T-helper 2 cell treated with Interferon-gamma antibody and Interleukin-4, amounts not matched to agents 5 μg/mL and 100 μg/mL, for 36 hours (primary cell): Measurements from ENCODE around the gene PACS2.
A peak's percentile ranks its signal among the peaks of the same experiment; 100 is the strongest.
"Not testable (repeated sequence)": the region's sequence is repeated elsewhere in the genome, so short reads cannot be mapped to it uniquely, and the experiment has no call there.

ENCODE experiments used
- DNase-seq: peaks from one replicate; pipeline ENCODE4 v3.0.0; 2021; ENCODE audit warnings: low spot score
- H3K27ac Mint-ChIP-seq: one replicate; pipeline ENCODE4 v1.8.0; 2021; ENCODE audit warnings: mild to moderate bottlenecking, mixed read lengths
- H3K27me3 Mint-ChIP-seq: one replicate; pipeline ENCODE4 v1.8.0; 2021; ENCODE audit warnings: low read depth, mixed read lengths
- H3K36me3 Mint-ChIP-seq: one replicate; pipeline ENCODE4 v1.8.0; 2021; ENCODE audit warnings: low read depth, mixed read lengths
- H3K4me1 Mint-ChIP-seq: one replicate; pipeline ENCODE4 v1.8.0; 2021; ENCODE audit warnings: low read depth, mixed read lengths
- H3K4me3 Mint-ChIP-seq: one replicate; pipeline ENCODE4 v1.8.0; 2022; ENCODE audit warnings: mild to moderate bottlenecking, moderate library complexity, mixed read lengths
- H3K9me3 Mint-ChIP-seq: one replicate; pipeline ENCODE4 v1.8.0; 2021; ENCODE audit warnings: mixed read lengths

PACS2 gene

GRCh38 chr14:105314287-105315200 is at the start of gene PACS2:
PACS2 (plus strand) TSS chr14:105314748; CDS start chr14:105314919, 171 bp downstream.
- no peaks in the 10 kb centered on the region for H3K9me3 Mint-ChIP-seq
- H3K27ac Mint-ChIP-seq, result peak within 1 kb of the TSS; percentile 87
- H3K4me3 Mint-ChIP-seq, result peak within 1 kb of the TSS; percentile 88
- H3K27me3 Mint-ChIP-seq, result peaks cover 4% of the 10 kb centered on the region
- peak; percentile 85 for DNase-seq
- peaks cover under 1% of the 10 kb centered on the region for H3K36me3 Mint-ChIP-seq
- peaks cover 12% of the 10 kb centered on the region for H3K4me1 Mint-ChIP-seq

GRCh38 chr14:105267820-105268548 is 46.6 kb upstream of the PACS2 start:
- Mint-ChIP-seq H3K27ac (no peak overlapping the region), H3K4me1 (no peaks in the 10 kb centered on the region), H3K36me3 (peaks cover 7% of the 10 kb centered on the region), H3K9me3 (no peaks in the 10 kb centered on the region), H3K4me3 (no peak overlapping the region), H3K27me3 (no peaks in the 10 kb centered on the region)
- no peak for DNase-seq

- no peak overlapping the region for H3K4me3 Mint-ChIP-seq
Measured at GRCh38 chr14:105268736-105269354, 45.7 kb upstream of the PACS2 start.

GRCh38 chr14:105269405-105269804 is 45.1 kb upstream of the PACS2 start:
- H3K9me3 Mint-ChIP-seq, result no peaks in the 10 kb centered on the region
- no peaks in the 10 kb centered on the region for H3K4me1 Mint-ChIP-seq
- no peak overlapping the region for H3K4me3 Mint-ChIP-seq

More at GRCh38 chr14:105268736-105269354, 45.7 kb upstream of the PACS2 start:
- no peak for DNase-seq
- H3K27ac Mint-ChIP-seq, result no peak overlapping the region
- no peaks in the 10 kb centered on the region for H3K4me1 Mint-ChIP-seq
- no peaks in the 10 kb centered on the region for H3K27me3 Mint-ChIP-seq
- no peaks in the 10 kb centered on the region for H3K9me3 Mint-ChIP-seq
- peaks cover 5% of the 10 kb centered on the region for H3K36me3 Mint-ChIP-seq

GRCh38 chr14:105271224-105271890 is 43.2 kb upstream of the PACS2 start:
- Mint-ChIP-seq H3K36me3 (no peaks in the 10 kb centered on the region), H3K4me1 (no peaks in the 10 kb centered on the region), H3K4me3 (no peak overlapping the region), H3K27ac (no peak overlapping the region), H3K9me3 (no peaks in the 10 kb centered on the region), H3K27me3 (no peaks in the 10 kb centered on the region)
- no peak for DNase-seq

More at GRCh38 chr14:105269405-105269804, 45.1 kb upstream of the PACS2 start:
- Mint-ChIP-seq H3K36me3 (peaks cover 2% of the 10 kb centered on the region), H3K27ac (no peak overlapping the region), H3K27me3 (no peaks in the 10 kb centered on the region)
- no peak for DNase-seq

- no peaks in the 10 kb centered on the region for H3K36me3 Mint-ChIP-seq
- H3K27me3 Mint-ChIP-seq, result no peaks in the 10 kb centered on the region
- H3K27ac Mint-ChIP-seq, result no peak overlapping the region
- no peak for DNase-seq
- no peaks in the 10 kb centered on the region for H3K4me1 Mint-ChIP-seq
- no peak overlapping the region for H3K4me3 Mint-ChIP-seq
- no peaks in the 10 kb centered on the region for H3K9me3 Mint-ChIP-seq
Measured at GRCh38 chr14:105272623-105273022, 41.9 kb upstream of the PACS2 start.

GRCh38 chr14:105273062-105273461 is 41.5 kb upstream of the PACS2 start:
- no peaks in the 10 kb centered on the region for H3K27me3 Mint-ChIP-seq
- no peak overlapping the region for H3K4me3 Mint-ChIP-seq
- no peaks in the 10 kb centered on the region for H3K9me3 Mint-ChIP-seq
- H3K36me3 Mint-ChIP-seq, result no peaks in the 10 kb centered on the region
- H3K4me1 Mint-ChIP-seq, result no peaks in the 10 kb centered on the region
- DNase-seq, result no peak
- H3K27ac Mint-ChIP-seq, result no peak overlapping the region

GRCh38 chr14:105274637-105275036 is 39.9 kb upstream of the PACS2 start:
- Mint-ChIP-seq H3K36me3 (no peaks in the 10 kb centered on the region), H3K9me3 (no peaks in the 10 kb centered on the region), H3K27ac (no peak overlapping the region), H3K4me1 (peaks cover 1% of the 10 kb centered on the region), H3K27me3 (no peaks in the 10 kb centered on the region), H3K4me3 (no peak overlapping the region)
- DNase-seq, result no peak

DNA sequence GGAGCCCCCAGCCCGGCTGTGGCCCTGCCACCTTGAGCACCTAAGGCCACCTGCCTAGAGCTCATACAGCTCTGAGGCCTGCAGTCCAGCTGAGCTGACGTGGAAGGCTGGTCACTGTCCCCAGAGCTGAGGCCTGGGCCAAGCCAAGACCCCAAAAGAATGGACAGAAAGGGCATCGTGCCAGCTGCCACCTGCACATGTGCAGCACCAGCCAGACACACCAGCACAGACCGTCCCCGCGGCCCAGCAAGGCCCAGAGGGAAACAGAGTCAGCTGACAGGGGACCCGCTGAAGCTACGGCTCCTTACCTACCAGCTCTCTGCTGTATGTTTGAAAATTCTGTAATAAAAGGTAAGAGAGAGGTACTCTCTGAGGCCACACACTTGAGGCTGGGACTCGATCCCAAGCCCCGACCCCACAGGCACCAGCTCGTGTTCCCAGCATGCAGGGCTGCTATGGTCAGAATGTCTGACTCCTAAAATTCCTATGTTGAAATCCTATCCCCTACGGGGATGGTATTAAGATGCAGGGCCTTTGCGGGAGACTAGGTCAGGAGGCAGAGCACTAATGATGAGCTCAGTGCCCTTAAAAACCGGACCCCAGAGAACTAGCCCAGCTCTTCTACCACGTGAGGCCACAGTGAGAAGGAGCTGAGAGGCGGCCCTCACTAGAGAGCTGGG is 39.1 kb upstream of the PACS2 start:
- Mint-ChIP-seq H3K36me3 (no peaks in the 10 kb centered on the region), H3K9me3 (no peaks in the 10 kb centered on the region), H3K27ac (no peak overlapping the region), H3K27me3 (no peaks in the 10 kb centered on the region), H3K4me1 (peaks cover 1% of the 10 kb centered on the region), H3K4me3 (no peak overlapping the region)
- DNase-seq, result no peak

DNA sequence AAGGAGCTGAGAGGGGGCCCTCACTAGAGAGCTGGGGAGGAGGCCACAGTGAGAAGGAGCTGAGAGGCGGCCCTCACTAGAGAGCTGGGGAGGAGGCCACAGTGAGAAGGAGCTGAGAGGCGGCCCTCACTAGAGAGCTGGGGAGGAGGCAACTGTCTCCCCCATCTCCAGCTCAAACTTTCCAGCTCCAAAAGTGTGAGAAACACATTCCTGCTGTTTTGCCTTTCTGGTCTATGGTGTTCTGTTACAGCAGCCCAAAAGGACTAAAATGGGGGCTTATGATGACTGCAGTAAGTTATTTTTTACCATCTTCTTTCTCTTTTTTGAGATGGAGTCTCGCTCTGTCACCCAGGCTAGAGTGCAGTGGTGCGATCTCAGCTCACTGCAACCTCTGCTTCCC is 37.1 kb upstream of the PACS2 start:
- not testable (repeated sequence) for H3K4me1 Mint-ChIP-seq, DNase-seq, H3K4me3 Mint-ChIP-seq, H3K9me3 Mint-ChIP-seq, H3K36me3 Mint-ChIP-seq, H3K27ac Mint-ChIP-seq, H3K27me3 Mint-ChIP-seq

DNA sequence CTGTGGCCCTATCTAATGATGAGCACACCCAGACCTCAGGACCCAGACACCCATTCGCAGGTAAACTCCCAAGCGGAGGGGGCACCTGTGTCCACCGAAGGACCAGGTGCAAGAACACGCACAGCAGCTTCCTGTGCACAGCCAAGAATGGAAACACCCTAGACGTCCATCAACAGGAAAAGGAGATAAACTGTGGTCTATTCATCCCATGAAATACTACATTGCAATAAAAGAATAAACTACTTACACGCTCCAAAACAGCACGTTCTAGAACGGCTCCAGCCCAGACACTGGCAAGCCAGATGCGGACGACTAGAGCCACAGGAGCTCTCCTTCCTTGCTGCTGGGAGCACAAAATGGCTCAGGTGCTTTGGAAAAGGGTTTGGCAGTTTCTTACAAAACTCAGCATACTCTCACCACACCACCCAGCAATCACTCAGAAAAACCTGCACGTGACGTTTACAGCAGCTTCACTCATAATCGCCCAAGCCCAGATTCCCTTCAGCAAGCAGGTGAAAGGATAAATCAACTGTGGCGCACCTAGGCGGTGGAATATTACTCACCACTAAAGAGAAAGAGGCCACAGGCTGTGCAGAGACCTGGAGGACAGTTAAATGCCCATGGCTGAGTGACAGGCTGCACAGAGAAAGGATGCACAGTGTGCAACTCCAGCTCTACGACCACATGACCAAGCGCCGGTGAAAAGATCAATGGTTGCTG is 34.7 kb upstream of the PACS2 start:
- no peak overlapping the region for H3K4me3 Mint-ChIP-seq
- peaks cover 4% of the 10 kb centered on the region for H3K36me3 Mint-ChIP-seq
- DNase-seq, result no peak
- no peaks in the 10 kb centered on the region for H3K9me3 Mint-ChIP-seq
- peaks cover 19% of the 10 kb centered on the region for H3K4me1 Mint-ChIP-seq
- H3K27me3 Mint-ChIP-seq, result no peaks in the 10 kb centered on the region
- no peak overlapping the region for H3K27ac Mint-ChIP-seq

DNA sequence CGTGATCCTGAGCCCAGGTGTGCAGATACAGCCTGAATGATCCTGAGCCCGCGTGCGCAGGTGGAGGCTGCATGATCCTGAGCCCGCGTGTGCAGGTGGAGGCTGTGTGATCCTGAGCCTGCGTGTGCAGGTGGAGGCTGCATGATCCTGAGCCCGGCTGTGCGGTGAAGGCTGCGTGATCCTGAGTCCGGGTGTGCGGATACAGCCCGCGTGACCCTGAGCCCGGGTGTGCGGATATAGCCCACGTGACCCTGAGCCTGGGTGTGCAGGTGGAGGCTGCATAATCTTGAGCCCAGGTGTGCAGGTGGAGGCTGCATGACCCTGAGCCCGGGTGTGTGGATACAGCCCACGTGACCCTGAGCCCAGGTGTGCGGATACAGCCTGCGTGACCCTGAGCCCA is 34.0 kb upstream of the PACS2 start:
- peaks cover 19% of the 10 kb centered on the region for H3K4me1 Mint-ChIP-seq
- peaks cover 4% of the 10 kb centered on the region for H3K36me3 Mint-ChIP-seq
- no peak overlapping the region for H3K27ac Mint-ChIP-seq
- DNase-seq, result no peak
- no peaks in the 10 kb centered on the region for H3K27me3 Mint-ChIP-seq
- H3K9me3 Mint-ChIP-seq, result no peaks in the 10 kb centered on the region
- H3K4me3 Mint-ChIP-seq, result no peak overlapping the region
